Measurements from ENCODE around the gene KRT35.

KRT35 gene

DNA sequence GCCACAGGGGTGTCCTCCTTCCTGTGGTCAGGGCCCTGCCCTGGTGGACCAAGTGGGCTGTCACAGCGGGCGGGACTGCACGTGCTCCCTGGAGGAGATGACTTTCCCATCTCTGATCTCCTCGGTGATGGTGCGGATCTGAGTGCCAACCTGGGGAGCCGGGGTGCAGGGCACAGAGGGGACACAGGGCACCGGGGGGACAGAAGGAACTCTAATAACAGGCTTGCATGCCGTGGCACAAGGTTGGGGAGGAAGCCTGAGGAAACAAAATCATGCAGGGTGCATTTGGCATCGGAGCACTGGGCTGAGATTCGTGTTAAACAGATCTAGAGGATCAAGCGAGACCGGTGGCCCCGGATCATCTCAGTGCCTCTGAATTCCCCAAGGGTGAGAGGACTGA, 5.4 kb upstream of the KRT35 start:
- no peak for DNase-seq

DNA sequence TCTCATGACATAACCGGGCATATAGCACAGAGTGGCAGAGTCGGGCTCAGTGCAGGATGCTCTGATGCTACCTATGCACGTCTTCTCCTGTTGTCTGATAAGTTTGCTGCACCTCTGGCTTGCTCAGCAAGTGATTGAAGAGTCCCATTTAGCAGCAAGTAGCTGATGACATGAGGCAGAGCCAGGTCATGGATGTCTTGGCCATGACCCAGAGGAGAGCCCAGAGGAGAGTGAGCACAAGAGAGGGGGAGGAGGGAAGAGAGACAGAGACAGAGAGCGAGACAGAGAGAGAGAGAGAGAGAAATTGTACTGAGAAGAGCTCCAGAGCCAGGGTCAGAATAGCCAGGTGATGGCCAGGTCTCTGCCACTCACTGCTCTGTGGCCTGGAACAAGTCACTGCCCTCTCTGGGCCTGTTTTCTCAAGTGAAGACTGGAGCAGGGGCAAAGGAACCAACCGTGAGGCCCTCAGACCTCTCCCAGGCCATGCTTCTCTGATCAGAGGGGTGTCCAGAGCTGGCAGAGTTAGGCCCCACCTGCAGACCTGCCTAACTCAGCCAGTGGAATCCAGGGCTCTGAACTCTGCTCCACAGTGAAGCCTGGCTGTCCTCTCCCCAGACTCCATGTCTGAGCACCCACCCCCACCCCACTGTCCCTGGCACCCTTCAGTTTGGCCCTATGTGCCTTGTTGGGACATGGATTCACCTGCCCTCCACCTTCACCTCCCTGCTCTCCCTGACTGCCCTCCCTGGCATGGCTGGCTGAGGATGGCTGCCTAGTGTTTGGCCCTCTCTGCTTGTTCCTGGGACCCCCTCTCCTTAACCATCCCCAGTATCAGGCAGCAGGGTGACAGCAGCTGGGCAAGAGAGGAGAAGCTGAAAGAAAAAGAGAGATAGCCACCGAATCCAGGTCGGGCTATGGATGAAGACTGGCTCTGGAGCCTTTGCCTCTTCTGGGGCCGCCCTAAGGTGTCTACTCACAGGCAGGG, 4.3 kb upstream of the KRT35 start:
- no peak for DNase-seq

- DNase-seq = no peak
Measured at GRCh38 chr17:41483991-41484826, 3.3 kb upstream of the KRT35 start.

- no peak for DNase-seq
Measured at GRCh38 chr17:41483531-41483930, 2.6 kb upstream of the KRT35 start.

DNA sequence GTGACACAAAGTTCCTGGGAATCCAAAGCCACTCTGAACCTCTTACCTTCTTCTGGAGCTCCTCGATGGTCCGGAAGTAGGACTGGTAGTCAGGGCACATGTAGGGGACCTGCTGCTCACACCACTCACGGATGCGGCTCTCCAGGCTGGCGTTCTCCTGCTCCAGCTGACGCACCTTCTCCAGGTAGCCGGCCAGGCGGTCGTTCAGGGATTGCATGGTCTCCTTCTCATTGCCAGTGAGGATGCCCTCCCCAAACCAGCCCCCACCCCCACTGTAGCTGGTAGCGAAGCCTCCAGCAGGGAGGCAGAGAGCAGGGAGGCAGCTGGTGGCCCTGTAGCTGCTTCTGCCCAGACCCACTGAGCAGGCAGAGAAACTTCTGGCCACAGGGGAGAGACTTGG, 370 bp downstream of the KRT35 start:
- DNase-seq = no peak

- no peak for DNase-seq
Measured at GRCh38 chr17:41480136-41480535, 815 bp downstream of the KRT35 start.

- no peak for DNase-seq
Measured at GRCh38 chr17:41478237-41478636, 2.7 kb downstream of the KRT35 start.

GRCh38 chr17:41476866-41477815, 3.8 kb downstream of the KRT35 start:
- no peak for DNase-seq

DNA sequence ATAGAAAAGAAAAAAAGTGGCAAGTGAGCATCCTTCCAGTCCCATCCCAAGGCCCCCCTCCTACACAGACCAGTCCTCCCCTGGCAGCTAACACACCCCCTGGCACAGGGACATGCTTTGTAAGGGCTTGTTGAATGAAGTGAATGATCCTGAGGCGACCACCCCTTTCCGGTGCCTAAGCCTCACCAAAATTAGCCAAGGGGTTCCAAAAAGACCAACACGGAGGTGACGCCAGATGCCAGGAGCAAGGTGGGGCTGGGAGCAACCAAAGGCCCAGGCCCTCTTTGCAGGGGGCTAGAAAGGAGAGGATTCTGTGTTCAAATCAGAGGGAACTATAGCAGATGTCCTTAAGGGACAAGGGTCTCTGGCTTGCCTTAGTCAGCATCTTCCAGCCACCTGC, 5.5 kb downstream of the KRT35 start:
- no peak for DNase-seq

DNA sequence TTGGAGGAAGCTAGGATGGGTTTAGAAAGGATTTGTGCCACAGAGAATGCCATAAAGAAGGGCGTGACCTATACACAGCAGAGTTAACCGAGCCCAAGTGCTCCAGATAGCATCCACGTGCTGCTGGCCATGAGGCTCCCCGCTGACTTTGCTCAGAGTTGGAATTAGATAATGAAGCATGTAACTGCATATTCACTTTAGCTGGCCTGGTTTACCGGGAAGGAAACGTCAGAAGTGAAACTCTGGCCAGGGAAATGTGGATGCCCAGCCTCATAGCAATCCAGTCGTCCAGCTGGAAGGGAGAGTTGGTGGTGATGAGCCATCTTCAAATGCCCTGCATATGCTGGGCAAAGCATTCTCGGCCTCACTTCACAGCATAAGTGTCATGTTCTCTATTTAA, 6.1 kb downstream of the KRT35 start:
- no peak for DNase-seq

DNA sequence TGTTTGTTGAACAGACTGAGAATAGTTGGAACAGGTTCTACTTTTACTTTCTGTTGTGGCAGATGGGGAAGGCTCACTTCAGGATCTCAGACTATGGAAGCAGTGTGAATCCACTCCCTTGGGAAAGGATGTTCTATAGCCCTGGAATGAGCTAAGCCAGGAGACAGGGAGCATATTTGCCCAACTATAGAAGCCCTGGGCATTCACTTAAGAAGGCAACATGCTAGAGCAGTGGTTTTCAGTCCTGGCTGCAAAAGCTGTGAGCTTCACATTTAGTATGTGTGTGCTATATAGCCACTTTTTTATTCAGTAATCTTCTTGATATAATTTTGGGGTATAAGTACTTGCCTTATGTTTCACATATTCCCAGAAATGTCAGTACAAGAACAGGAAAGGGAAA, 12.6 kb downstream of the KRT35 start:
- DNase-seq = no peak

DNA sequence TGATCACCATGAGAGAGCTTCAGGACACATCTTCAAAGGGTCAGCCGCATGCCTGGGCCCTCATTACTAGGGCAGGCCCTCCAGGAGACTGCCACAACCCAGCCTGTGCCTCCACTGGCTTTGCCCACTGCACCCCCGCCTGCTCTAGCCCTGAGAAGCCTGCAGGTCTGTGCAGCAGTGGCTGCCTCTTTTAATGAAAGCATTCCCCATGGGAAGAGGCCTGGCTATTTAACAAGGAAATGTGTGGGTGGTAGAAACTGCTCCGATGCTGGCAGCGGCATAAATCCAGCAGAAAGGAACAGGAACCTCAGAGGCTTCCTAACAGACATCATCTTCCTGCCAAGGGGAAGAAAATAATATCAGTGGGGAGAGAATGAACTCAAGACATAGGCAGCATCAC, 13.4 kb downstream of the KRT35 start:
- no peak for DNase-seq

- no peak for DNase-seq
Measured at GRCh38 chr17:41466988-41467387, 14.0 kb downstream of the KRT35 start, which contains the start of gene KRT32. Gene KRT32 (minus strand): TSS chr17:41467386. CDS start chr17:41467325, 61 bp downstream.

DNA sequence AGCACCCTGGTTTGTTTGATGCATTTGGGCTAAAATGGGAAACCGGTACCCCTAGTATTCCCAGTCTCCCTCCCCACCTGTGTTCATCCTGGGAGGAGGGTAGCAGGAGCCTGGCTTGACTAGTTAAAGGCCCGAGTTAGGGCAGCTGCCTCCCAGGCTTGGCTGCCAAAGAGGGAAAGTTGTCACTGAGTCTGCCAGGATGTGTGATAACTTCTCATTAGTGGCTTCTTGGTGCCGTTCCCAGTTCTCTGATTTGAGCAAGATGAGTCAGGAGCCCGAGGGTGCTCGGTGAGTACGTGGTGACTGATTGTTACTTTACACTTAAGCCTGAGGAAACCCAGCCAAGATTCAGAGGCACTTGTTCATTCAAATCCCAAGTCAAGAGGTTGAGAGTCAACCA, 16.3 kb downstream of the KRT35 start:
- no peak for DNase-seq

- DNase-seq = no peak
Measured at GRCh38 chr17:41464173-41464572, 16.8 kb downstream of the KRT35 start.

DNA sequence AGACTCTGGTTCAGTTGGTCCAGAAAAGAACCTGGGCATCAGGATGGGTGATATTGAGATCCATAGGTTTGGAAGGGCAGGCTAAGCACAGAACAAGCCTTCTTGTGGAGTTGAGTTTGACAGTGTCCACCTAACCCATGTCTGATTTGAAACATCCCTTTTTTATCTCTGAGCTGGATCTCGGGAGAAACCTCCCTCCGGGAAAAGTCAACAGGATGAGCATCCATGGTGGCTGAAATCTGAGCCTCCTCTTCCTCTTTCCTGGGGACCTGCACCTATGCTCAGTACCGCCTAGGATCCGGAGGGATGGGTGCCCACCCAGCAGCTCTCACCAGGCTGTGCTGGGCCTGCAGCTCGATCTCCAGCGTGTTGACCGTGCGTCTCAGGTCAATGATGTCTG, 17.2 kb downstream of the KRT35 start:
- DNase-seq = no peak

DNA sequence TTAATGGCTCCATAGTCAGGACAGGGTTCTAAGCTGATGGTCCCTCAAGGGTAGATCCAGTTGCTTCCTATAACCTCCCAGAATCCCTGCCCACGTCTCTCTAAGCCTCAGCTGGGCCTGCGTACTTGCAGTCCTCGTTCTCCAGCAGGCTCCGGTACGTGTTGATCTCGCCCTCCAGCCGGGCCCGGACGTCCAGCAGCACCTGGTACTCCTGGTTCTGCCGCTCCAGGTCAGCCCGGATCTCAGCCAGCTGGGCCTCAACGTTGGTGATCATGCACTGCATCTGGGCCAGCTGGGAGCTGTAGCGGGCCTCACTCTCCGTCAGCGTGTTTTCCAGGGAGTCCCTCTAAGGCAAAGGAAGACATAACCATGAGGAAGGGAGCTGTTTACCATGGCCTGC, 18.2 kb downstream of the KRT35 start:
- no peak for DNase-seq

DNA sequence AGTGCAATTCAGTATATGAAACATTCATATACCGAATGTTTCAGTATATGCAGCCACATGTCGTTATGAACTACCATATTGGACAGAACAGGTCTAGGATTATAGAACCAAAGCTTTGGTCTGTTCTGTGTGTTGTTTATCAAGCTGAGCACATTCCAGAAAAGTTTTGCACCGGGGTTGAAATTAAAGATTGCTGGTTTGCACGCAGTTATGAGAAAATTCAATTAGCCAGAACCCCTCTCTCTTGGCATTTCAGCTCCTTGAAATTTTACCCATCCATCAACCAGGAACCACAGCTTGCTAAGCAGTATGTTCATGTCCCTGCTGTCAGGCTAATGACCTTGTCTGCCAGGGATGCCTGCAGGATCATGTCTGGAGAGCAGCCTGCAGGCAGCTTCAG, 23.3 kb downstream of the KRT35 start:
- no peak for DNase-seq

GRCh38 chr17:41456204-41456603, 24.7 kb downstream of the KRT35 start:
- DNase-seq = no peak

DNA sequence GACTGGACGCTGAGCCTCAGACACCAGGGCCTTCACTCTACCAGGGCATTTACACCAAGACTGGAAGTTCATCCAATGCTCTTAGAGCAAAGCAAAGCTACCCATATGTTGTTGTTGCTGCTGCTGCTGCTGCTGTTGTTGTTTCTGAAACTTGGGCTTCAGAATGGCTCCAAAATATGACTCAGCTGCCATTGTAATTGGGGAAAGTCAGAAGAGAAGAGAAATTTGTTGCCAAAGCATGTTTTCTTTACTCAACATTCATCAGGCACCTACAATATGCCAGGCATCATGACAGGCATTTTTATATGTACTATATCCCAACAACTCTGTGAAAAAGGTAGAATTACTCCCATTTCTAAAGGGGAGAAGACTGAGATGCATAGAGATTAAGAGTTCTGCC, 25.7 kb downstream of the KRT35 start:
- DNase-seq = no peak

DNA sequence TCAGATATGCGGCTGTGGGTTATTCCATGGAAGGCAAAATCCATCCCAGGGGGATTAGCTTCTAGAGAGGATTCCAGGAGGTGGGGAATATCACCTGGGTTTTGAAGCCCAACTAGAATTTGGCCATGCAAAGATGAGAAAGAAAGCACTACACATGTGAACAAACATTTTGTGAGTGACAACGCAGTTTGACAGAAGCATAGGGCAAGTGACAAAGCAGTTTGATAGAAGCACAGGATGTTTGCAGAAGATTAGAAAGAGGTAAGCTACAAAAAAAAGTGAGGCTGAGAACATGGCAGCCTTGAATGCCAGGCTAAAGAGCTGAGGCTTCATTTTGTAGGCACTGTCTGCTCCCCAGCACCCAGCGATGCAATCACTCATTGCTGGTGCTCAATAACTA, 27.9 kb downstream of the KRT35 start:
- DNase-seq = no peak

DNA sequence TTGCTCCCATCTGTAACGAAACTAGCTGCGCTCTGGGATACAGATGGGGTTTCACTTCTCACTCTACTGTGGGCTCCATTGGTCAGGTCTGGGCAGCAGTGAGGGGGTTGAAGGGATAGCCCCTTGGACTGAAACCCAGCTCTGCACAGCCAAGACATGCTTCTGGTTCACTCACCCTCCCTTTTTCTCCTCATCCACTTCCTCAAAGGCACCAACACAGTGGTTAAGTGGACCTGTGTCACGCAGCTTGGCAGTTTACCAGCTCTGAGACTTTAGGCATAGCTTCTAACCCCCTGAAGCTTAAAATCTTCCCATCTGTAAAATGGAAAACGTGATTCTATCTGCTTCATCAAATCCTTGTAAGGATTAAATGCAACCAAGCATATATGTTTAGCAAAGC, 28.7 kb downstream of the KRT35 start:
- no peak for DNase-seq
